Pancreas (tissue), 10 donors: ENCODE data around the gene C7orf33. TPM values are rescaled to one million over a fixed set of nuclear protein-coding genes. Genes with fewer than 3 reads are reported as not detected.

Experiments used
- ATAC-seq, 4 donors: fragments of 200-7000 bp; cut with Tn5 transposase; one replicate each; pipeline versions ENCODE4 v1.8.0 to v1.9.1; 2020; ENCODE audit warnings: mild to moderate bottlenecking in 4 of 4, moderate library complexity in 4 of 4
- DNase-seq, 6 donors: peaks; one replicate each; pipeline ENCODE4 v3.0.0-alpha.2; 2020
- FAIRE-seq: peaks from 2 replicates; lab custom pipeline; 2012; peaks lifted over from hg19 to GRCh38; lab: Jason Lieb, UNC
- H3K27ac ChIP-seq, 4 donors: fragments of 200-600 bp; sonication (generic); 1 replicate in 3 of 4; 2 replicates in 1 of 4; pipeline versions ENCODE4 v1.5.0 to v1.8.0; 2020
- H3K27me3 ChIP-seq, 4 donors: fragments of 200-600 bp; one replicate each; pipeline ENCODE4 v1.8.0; 2021
- H3K36me3 ChIP-seq, 3 donors: fragments of 200-600 bp; sonication (generic) in 1 of 3; one replicate each; pipeline versions ENCODE4 v1.5.0 to v1.8.0; 2020 to 2021
- H3K4me1 ChIP-seq, 3 donors: fragments of 200-600 bp; one replicate each; pipeline ENCODE4 v1.8.0; 2021
- H3K4me3 ChIP-seq, 4 donors: fragments of 200-600 bp; sonication (generic) in 2 of 4; one replicate each; pipeline versions ENCODE4 v1.5.0 to v1.8.0; 2020 to 2021
- H3K9me3 ChIP-seq, 4 donors: fragments of 200-600 bp; one replicate each; pipeline ENCODE4 v1.8.0; 2021
- WGBS, 2 donors: extraction: QIAGEN DNeasy Blood & Tissue Kit; methylation state at CpG; one replicate each; pipeline ENCODE4 v1.1.7; 2013; 5-methylcytosine and 5-hydroxymethylcytosine counted together
- intact Hi-C, 3 donors: fragments of 100-400 bp; cut with DNase I; formaldehyde crosslinking; loops; one replicate each; pipeline versions ENCODE4 v1.11.1 to v1.14.2; 2022
- polyA plus RNA-seq, 2 donors: library from polyadenylated mRNA; stranded (reverse); fragments of 200-250 nt; gene quantifications; one replicate each; pipeline ENCODE4 v1.2.3, GENCODE V29; 2013
- total RNA-seq, 6 donors: library from RNA; stranded (reverse); fragmentation: NEBNext Ultra II Directional in 4 of 6; extraction: Animal tissue kit (Norgen Biotek cat#: 25700) in 4 of 6; gene quantifications; one replicate each; pipeline versions ENCODE4 v1.2.1 to v1.2.4, GENCODE V29; 2021 to 2023
- TF ChIP-seq, protein P1 (sequence below), 4 donors: fragments of 200-600 bp; sonication (generic) in 3 of 4; IDR thresholded peaks; one replicate each; pipeline versions ENCODE4 v1.5.0 to v1.8.0; 2021; ENCODE audit warnings: antibody characterized with exemption in 4 of 4
- donor health status: healthy with polysubstance abuse.
- donor health status: DM: no; HTN: no; CAD: no; lungs with moderate emphysema.
- donor health status: DM: no; HTN: no; CAD: no.
- donor health status: control.
- donor health status: control.
- donor health status: Bipolar disorder and iron deficiency.
- donor health status: DM: yes; HTN: yes; CAD: no.
- donor health status: DM: no; HTN: no; CAD: no.
- donor health status: DM: no; HTN: no; CAD: no.
- donor health status: DM: yes; HTN: yes; CAD: no.

Gene C7orf33, protein sequence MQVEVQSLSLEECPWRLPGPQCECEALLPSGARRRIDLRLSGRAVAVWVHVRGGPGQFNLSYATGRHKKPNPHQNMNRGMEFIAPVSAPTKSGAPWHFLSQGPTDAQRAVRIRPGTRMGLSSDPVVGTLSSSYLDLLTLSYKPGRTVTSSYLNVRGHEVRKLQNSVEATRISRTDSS
- total RNA-seq (not detected), polyA plus RNA-seq (not detected)

DNA sequence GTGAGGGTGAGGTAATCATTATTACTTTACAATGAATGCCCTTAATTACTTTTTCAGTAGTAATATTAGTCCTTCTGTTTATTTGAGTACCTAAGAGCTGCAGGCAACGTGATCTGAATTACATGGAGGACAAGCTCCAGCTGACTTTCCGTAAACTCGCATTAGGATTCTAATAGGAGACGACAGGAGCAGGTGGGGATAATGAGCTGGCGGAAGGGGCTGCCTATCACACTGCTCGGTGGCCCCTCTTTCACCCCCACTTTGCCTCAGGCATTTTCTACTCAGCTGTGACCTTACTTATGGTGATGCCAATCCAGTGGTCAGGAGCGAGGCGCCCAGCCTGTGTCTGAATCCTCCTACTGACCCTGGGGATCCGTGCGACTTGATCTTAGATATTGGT lies at the start of gene C7orf33:
TSS of gene C7orf33 (plus strand) at position 296 of the 400 bp plus-strand sequence. CDS start 160 bp downstream, outside the sequence.
- TF ChIP-seq, protein P1, sequence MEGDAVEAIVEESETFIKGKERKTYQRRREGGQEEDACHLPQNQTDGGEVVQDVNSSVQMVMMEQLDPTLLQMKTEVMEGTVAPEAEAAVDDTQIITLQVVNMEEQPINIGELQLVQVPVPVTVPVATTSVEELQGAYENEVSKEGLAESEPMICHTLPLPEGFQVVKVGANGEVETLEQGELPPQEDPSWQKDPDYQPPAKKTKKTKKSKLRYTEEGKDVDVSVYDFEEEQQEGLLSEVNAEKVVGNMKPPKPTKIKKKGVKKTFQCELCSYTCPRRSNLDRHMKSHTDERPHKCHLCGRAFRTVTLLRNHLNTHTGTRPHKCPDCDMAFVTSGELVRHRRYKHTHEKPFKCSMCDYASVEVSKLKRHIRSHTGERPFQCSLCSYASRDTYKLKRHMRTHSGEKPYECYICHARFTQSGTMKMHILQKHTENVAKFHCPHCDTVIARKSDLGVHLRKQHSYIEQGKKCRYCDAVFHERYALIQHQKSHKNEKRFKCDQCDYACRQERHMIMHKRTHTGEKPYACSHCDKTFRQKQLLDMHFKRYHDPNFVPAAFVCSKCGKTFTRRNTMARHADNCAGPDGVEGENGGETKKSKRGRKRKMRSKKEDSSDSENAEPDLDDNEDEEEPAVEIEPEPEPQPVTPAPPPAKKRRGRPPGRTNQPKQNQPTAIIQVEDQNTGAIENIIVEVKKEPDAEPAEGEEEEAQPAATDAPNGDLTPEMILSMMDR (IDR thresholded peaks at IDR 0.05), result no peak
- Histone ChIP-seq H3K27me3 (no peaks in the 10 kb centered on the region), H3K36me3 (no peaks in the 10 kb centered on the region), H3K27ac (no peak within 1 kb of the TSS), H3K4me3 (no peak within 1 kb of the TSS), H3K4me1 (no peaks in the 10 kb centered on the region), H3K9me3 (no peaks in the 10 kb centered on the region)
- intact Hi-C loops, result no loop called here
- no peak for DNase-seq
- no peak for FAIRE-seq
- no peak for ATAC-seq
- 68 to 80% methylated on average over 10 of the region's 10 CpGs for WGBS, 2 donors

DNA sequence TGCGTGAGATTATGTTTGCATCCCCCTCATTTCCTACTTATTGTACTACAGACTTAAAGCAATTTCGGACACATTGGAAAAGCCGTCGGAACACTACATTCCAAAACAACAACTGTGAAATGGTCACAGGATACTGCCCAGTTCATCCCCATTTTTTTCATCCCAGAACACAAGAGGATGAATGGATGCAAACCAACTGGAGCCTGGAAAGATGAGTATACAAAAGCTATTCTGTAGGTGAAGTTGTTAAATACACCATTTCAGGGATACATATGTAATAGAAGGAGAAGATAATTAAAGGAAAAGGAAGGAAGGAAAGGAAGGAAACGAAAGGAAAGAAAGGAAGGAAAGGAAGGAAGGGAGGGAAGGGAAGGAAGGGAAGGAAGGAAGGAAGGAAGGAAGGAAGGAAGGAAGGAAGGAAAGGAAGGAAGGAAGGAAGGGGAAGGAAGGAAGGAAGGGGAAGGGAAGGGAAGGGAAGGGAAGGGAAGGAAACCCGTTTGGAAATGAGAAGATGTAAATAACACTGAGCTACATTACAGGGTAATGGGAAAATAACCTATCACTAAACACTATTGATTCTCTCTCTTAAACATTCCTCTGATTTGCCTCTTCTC lies 48.6 kb upstream of the C7orf33 start:
- Histone ChIP-seq H3K4me3 (no peak overlapping the region), H3K4me1 (no peaks in the 10 kb centered on the region), H3K27ac (no peak overlapping the region), H3K27me3 (no peaks in the 10 kb centered on the region), H3K9me3 (no peaks in the 10 kb centered on the region), H3K36me3 (no peaks in the 10 kb centered on the region)
- 72 to 83% methylated on average over 6 of the region's 6 CpGs for WGBS, 2 donors
- intact Hi-C loops, result no loop called here
- FAIRE-seq, result no peak
- ATAC-seq, result no peak
- TF ChIP-seq, protein P1 (IDR thresholded peaks at IDR 0.05), result no peak
- no peak for DNase-seq

DNA sequence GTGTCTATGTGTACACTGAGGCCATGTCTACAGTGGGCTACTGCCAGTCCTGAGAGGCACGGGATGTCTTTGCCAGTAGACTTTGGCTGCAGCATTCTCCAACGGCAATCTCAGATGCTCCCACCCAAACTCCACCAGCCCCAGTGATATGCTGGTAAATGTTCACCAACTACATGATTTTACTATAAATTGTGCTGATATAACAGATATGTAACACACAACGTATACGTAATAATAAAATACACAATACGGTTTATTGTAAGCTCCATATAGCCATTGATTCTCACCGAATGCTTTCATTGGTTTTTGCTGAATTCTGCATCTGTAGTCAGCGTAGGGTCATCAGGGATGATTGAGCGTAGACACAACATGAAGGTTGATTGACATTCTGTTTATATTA lies 47.3 kb upstream of the C7orf33 start:
- no peak for ATAC-seq
- no peak overlapping the region for H3K27ac ChIP-seq
- no peaks in the 10 kb centered on the region for H3K27me3 ChIP-seq
- no peaks in the 10 kb centered on the region for H3K4me1 ChIP-seq
- H3K4me3 ChIP-seq, result no peak overlapping the region
- 86 to 92% methylated on average over 8 of the region's 8 CpGs for WGBS, 2 donors
- FAIRE-seq, result no peak
- TF ChIP-seq, protein P1 (IDR thresholded peaks at IDR 0.05), result no peak
- DNase-seq, result no peak
- intact Hi-C loops, result no loop called here
- no peaks in the 10 kb centered on the region for H3K9me3 ChIP-seq
- H3K36me3 ChIP-seq, result no peaks in the 10 kb centered on the region

DNA sequence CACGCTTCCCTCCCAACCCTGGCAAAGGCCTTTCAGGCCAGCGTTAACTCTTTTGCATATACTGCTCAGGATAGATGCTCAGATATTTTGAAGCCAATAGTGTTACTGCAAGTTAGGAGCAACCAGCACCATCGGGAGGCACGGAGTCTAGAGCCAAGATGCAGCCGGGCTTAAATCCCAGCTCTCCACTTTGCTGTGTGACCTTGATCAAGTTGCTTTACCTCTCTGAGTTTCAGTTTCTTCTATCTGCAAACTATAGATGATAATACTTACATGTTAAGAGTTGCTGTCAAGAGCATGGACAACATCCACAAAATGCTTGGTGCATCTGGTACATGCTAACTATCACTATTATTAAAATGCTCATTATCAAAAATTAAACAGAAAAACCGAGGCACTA lies 45.4 kb upstream of the C7orf33 start:
- Histone ChIP-seq H3K4me3 (no peak overlapping the region), H3K4me1 (no peaks in the 10 kb centered on the region), H3K27me3 (no peaks in the 10 kb centered on the region), H3K27ac (no peak overlapping the region), H3K9me3 (no peaks in the 10 kb centered on the region), H3K36me3 (no peaks in the 10 kb centered on the region)
- TF ChIP-seq, protein P1 (IDR thresholded peaks at IDR 0.05), result no peak
- WGBS, 2 donors, result 71 to 76% methylated on average over 6 of the region's 6 CpGs
- FAIRE-seq, result no peak
- intact Hi-C loops, result no loop called here
- DNase-seq, result no peak
- no peak for ATAC-seq

DNA sequence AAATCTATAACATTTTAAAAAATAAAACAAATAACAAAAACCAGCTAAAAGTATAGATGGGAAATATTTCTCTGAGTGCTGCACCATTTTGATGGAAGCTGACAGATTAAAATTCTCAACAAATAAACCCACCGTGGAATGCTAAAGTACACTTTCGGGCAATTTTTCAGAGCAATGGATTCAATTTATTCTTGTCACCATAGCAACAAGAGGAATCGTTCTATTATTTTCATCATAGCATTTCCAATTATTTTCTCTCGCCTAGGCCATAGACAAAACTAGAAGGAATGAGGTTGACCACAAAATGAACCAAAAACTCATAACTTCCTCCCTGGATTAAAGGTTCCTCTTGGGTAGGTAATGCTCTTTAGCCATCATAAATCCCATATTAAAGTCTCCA lies 44.6 kb upstream of the C7orf33 start:
- Histone ChIP-seq H3K27ac (no peak overlapping the region), H3K27me3 (no peaks in the 10 kb centered on the region), H3K36me3 (no peaks in the 10 kb centered on the region), H3K4me1 (no peaks in the 10 kb centered on the region), H3K9me3 (no peaks in the 10 kb centered on the region), H3K4me3 (no peak overlapping the region)
- 72 to 80% methylated on average over 4 of the region's 4 CpGs for WGBS, 2 donors
- no peak for DNase-seq
- no peak for FAIRE-seq
- intact Hi-C loops, result no loop called here
- TF ChIP-seq, protein P1 (IDR thresholded peaks at IDR 0.05), result no peak
- ATAC-seq, result no peak
